GM18951 (cell line): ENCODE data around the gene CCZ1B.
"Not testable (repeated sequence)": the region's sequence is repeated elsewhere in the genome, so short reads cannot be mapped to it uniquely, and the experiment has no call there.

Experiments used
- in situ Hi-C: fragments of 300-500 bp; cut with MboI; formaldehyde crosslinking; loops from one replicate; pipeline ENCODE4 v1.12.0; 2022; ENCODE audit warnings: low sequenced_read_pairs, mixed read lengths, inconsistent platforms; ENCODE audit not compliant: unreplicated experiment

CCZ1B gene

GRCh38 chr7:6781581-6781980 lies 44.5 kb downstream of the CCZ1B start:
- in situ Hi-C loops: not testable (repeated sequence)

DNA sequence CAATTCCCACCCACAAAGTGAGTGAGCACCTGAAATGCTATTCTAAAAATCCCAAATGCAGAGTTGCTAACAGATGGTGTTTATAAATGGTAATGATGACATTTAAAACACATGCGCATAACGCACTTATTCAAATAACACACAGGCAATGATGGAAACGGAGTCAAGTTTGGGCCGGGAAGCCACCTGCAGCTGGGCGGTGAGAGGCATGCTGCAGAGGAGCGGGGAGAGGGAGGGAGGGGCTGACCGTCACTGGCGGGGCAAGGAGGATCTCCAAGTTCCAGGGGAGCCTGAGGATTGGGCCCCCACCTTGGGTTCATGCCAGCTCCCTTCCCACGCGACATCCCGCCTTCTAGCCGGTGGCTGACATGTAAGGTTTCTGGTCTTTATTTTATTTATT lies 64.9 kb downstream of the CCZ1B start:
- in situ Hi-C loops: not testable (repeated sequence)

DNA sequence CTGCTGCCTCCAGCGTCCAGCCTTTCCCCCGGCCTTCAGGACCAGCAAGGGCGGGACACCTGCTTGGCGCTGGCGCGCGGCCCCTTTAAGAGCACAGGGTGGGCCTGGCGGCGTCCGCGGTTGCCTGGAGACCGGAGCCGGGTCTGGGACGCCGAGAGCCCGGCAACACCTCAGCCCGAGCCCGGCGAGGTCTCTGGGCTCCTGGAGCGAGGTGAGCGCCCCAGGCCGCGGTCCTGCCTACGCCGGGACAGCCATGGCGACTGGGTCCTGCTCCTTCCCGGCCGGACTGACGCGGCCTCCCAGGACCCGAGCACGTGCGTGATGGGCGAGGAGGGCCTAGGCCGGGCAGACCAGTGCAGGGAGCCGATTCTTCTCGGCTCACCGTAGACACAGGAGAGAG lies 72.1 kb downstream of the CCZ1B start, which contains the start of gene RSPH10B2:
RSPH10B2 (plus strand) TSS at position 140 of the 400 bp plus-strand sequence. CDS start 3,575 bp downstream, outside the sequence.
- in situ Hi-C loops: not testable (repeated sequence)

DNA sequence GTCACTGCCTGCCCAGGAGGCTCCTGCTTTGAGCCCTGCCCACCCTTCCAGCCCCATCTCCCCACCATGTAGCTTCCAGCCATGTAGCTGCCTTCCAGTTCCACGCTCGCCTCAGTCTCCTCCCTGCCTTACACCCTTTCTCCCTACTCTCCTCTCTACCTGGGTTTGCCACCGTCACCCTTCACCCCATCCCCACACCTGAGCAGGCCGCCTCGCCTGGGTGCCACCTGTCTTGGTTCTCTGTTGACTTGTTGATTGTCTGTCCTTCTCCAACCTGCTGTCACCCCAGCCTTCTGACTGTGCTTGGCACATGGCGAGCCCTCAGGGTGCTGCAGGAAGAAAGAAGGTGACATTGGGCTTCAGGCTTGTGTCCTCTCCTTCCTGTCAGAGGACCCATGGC lies 75.9 kb downstream of the CCZ1B start:
- in situ Hi-C loops: not testable (repeated sequence)

- in situ Hi-C loops: not testable (repeated sequence)
Measured at GRCh38 chr7:6749335-6749734, 76.7 kb downstream of the CCZ1B start.
